ENCODE results near the gene XRCC2.

XRCC2 gene

DNA sequence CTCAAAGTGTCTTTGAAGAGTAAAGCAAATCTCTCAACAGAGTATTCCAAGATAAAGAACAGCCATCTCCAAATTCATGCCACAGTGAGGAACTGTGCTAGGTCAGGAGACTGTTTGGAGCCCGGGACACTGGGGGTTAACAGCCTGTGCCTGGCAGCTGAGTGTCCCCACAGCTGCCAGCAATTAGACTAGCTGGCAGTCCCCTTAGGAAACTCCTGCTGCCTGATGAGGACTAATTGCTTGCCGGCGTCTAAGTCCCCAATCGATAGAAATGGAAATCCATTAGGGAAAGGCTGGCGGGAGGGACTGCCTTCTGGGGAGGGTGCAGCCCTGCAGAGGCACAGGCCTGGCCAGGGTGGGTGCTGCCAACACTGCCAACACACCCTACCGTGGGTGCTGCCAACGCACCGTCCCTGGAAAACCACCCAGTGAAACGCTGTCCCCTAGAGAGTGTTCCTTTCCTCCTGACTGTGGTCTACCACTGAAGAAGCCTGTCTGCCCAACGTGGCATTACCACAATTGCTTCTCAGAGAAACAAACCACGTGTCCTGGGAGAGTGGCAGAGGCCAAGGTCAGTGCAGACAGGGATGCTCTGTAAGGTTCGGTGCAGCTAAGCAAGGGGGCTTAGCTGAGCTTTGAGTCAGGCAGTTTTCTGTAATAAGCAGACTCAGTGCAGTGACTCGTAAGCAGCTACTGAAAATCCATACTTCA is 60.8 kb downstream of the XRCC2 start:
- no peak for DNase-seq (ENCODE audit: low read depth)

DNA sequence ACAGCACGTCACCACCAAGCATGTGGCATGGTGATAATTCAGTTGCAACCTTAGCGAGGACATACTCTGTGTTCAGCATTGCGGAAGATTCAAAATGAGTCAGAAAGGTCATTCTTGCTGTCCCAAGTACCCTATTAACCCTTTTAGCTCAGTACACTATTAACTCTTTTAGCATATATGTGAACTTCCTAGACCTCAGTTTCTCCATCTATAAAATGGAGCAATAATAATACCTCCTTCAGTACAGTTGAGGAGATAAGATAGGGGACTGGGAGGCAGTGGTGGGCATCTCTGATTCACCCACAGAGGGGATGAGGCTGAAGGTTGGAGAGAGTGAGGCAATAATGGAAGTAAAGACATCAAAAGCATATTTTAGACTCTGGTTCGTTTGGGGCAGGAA is 67.3 kb downstream of the XRCC2 start:
- DNase-seq (ENCODE audit: low read depth): no peak

- no peak for DNase-seq (ENCODE audit: low read depth)
Observed at GRCh38 chr7:152608208-152608607, 67.7 kb downstream of the XRCC2 start.

GRCh38 chr7:152607007-152607406 is 68.9 kb downstream of the XRCC2 start:
- DNase-seq (ENCODE audit: low read depth): no peak

DNA sequence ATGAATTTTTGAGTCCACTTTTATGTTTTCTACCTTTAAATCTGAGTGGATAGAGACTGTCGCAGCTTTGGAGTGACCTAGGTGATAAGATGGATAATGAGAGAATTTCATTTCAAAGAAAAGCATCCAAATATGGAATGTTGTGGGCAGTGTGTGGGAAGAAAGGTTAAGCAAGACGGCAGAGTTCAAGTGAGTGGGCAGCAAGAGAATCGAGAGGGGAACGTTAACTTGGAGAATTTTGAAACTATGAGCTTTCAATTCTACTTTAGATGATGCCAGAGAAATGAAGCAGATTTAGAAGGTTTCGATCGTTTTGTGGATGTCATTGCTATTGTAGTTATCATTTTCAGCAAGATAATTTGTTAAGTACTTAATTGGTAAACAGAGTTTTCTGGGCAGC is 73.0 kb downstream of the XRCC2 start:
- DNase-seq (ENCODE audit: low read depth): no peak

GRCh38 chr7:152601305-152601798 is 74.6 kb downstream of the XRCC2 start:
- no peak for DNase-seq (ENCODE audit: low read depth)

DNA sequence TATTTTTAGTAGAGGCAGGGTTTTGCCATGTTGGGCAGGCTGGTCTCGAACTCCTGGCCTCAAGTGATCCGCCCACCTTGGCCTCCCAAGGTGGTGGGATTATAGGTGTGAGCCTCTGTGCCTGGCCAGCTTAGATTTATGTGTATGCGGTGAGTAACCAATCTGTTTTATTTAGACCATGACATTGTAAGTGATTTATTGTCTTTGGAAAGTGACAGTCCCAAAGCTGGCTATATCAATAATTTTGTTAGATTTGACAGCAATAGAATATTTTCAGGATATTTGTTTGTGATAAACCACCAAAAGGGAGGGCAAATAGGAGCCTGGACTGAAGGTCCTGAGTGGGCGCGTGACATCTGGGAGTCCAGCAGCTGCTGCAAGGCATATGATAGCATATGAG is 75.7 kb downstream of the XRCC2 start:
- DNase-seq (ENCODE audit: low read depth): no peak

DNA sequence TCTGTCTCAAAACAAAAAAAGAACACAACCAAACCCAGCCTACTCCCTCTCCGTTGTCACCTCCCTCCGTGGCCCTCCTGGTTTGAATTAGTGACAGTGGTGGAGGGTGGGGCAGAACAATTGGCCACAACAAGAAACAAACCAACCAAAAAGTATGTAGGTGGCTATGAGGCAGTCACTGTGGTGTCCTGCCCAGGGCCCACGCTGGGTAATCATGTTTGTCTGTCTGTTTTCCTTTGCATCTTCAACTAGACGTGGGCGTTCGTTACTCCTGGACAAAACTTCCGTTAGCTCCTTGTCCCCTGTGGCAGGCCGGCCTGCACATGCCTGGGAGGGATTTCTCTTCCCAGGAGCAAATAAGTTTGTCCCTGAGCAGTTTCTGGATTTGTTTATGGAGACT is 78.4 kb downstream of the XRCC2 start:
- DNase-seq (ENCODE audit: low read depth): no peak

- DNase-seq (ENCODE audit: low read depth): no peak
Observed at GRCh38 chr7:152596824-152597223, 79.1 kb downstream of the XRCC2 start.
